HG03039 (cell line): ENCODE results near the gene TAB2.
"Not testable (repeated sequence)": the region's sequence is repeated elsewhere in the genome, so short reads cannot be mapped to it uniquely, and the experiment has no call there.

ENCODE experiments used
- ATAC-seq: cut with Tn5 transposase; IDR thresholded peaks from one replicate; pipeline ENCODE4 v1.9.1; 2021; ENCODE audit warnings: mild to moderate bottlenecking, moderate library complexity; ENCODE audit not compliant: unreplicated experiment

TAB2 gene

DNA sequence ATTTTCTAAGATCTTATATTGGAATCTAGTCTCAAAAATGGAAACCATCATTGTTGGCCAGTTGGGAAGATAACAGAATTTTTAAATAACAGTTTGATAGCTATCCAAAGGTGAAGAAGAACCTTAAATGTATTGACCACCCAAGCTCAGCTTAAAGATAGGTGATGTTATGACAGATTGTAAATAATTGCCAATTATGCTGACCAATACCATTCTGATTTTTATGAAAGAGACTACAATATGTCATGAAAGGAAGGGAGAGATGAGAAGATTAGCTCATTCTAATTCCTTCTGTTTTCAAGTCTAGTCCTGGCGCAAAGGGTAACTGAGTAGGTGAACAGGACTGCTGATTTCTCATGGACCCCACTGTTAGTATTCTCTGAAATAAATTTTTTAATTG, 5.7 kb upstream of the TAB2 start:
- ATAC-seq: no peak

DNA sequence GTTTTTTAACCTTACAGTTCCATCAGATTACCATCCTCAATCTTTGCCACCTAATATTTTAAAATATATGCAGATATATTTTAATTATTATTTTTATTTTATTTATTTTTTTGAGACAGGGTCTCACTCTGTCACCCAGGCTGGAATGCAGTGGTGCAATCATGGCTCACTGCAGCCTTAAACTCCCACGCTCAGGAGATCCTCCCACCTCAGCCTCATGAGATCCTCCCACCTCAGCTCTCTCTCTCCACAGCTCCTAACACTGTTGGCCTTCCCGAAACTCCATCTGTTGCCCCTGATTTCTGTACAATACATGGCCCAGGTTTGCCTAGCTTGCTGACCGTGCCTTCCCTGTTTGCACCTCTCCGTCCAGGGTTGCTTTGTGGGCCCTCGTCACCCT, 4.4 kb upstream of the TAB2 start:
- ATAC-seq: no peak

DNA sequence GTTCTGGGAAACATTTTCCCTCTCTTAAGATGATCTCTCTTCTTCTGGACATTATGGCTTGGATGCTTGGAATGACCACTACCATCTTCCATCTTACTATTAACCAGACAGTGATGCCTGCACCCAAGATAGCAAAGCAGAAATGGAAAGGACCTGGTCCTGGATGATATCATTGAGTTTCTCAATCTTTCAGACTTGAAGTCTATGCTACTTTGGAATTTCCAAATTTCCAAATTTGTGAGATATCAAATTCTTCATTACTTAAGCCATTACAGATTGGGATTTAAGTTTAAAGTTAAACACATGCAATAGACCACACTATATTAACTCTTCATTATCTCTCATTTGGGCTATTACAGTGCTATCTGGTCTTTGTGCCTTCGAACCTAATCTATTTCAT, 3.7 kb upstream of the TAB2 start:
- ATAC-seq: no peak

DNA sequence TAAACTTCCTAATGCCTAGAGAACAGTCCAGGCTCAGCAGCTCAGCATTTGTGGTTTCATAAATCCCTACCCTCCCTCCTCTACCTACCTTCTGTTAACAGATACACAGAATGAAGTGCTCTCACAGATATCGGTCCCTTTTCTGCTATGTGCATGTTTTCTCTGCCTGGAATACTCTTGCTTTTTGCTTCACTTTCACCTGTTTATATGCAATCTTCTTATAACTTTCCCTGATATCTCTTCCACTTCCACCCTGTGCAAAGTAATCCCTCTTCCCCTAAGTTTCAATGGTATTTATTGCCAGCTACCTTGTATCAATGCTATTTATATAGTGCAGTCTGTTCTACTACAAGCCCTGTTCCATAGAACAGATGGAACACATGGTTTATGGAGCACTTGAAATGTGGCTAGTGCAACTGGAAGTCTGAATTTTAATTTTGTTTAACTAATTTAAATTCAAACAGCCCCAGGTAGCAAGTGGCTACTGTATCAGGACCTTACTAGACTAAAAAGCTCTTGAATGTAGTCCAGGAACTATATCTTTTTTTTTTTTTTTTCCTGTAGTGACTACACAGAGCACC, 3.1 kb upstream of the TAB2 start:
- ATAC-seq: no peak

DNA sequence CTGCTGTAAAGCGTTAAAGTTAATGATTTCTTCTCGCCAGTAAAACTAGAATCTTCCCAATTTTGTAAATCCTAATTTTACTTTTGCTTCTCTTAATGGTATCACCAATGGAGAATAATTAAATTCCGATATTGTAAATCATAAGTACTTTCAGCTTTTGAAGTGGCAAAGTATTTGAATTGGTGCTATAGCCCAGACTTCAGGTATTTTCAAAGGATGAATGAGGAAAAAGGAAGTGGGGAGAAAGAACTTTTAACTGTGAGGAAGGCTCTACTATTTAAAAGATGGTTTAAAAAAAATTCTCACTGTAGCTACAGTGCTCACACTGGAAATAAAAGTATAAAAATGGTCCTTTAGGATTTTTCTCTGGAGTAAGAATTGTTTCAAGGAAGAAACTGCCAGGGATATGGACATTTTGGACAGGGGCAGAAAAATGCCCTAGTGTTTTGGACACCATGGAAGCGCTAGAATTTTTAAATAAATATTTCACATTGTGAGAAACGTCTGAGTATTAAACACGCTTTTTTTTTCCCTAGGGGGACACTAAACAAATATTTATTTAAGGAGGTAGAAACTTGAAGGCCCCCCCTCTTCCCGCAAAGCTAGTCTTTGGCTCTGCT, 1.3 kb upstream of the TAB2 start:
- no peak for ATAC-seq

DNA sequence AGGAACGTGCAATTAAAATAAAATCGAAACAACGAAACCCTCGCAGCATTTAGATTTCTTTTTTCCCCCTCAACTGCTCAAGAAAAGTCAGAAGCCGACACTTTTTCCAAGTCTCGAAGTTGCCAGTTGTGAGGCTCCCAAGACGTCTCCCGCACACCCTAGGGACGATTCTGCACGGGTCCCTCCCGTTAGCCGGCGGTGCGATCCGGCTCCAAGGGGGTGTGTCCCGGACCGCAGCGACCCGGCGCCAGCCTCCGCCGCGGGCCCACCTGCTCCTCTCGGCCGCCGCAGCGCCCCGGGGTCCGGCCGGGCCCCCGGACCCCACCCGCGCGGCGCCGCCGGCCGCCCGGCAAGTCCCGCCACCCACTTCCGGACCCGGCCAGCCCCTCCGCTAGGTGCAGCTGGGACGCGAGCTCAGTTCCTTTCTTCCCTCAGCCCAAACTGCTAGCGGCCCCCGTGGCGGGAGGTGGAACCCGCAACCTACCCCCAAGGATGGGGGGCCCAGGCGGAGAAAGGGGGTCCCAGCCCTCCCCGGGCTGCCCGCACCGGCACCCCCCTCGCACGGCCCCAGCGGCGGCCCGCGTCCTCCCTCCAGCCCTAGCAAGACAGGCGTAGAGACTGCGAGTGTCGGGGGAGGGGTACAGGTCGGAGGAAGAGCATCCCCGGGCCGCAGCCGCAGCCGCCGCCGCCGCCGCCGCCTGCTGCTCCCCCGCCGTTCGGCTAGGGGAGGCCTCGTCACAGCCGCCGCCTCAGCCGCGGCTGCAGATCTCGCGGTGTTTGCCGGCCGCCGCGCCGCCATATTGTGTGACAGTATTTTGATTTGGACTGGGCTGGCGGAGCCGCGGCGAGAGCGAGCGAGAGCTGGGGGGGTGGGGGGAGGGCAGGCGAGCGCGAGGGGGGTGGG, 520 bp upstream of the TAB2 start:
- ATAC-seq: peak; percentile 66

DNA sequence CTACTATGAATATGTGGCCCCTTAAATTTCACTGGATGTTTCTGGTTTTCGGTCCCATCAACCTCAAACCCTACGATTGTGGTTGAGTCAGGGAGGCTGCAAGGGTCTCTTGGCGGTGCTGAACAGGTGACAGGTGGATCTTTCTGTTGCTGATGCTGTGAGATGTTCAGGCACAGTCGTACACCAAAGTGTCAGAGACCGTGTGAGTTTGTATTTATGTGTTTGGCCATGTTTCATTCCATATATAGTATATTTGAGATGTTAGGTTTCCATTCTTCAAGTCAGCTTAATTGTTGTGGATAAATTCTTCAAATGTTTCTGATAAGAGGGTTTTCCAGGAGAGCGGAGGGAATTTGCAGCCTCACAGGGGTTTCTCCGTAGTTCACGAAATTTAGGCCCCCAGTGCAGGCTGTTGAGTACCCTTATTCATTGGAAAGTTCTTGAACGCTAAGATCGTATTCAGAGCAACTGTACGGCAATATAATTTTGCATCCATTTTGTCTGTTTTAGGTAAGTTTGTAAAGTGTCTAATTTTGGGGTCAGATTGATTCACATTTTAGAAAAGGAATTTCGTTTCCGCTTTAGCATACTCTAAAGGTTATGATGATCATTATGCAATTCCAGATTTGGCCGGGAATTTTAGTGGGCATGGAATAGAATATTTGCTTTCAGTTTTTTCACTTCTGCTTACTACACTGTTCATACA, 1.2 kb downstream of the TAB2 start:
- peak; percentile 4 for ATAC-seq

DNA sequence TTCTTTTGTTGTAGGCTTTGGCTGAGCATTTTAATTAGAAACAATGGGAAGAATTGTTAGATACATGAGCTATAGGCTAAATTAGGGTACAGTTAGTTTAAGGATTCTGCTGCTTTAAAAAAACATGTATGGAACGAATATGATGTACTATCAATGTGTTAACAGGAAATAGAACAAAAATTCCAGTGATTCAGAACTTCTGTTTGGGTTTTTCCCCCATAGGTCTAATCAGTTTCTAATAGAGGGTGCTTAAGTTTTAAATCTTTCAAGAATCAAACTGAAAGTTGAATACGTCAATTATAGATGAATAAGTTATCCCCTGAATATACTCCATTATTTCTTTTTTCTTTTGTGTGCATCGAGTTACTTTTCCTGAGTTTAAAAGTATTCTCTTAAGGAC, 1.9 kb downstream of the TAB2 start:
- ATAC-seq: no peak

DNA sequence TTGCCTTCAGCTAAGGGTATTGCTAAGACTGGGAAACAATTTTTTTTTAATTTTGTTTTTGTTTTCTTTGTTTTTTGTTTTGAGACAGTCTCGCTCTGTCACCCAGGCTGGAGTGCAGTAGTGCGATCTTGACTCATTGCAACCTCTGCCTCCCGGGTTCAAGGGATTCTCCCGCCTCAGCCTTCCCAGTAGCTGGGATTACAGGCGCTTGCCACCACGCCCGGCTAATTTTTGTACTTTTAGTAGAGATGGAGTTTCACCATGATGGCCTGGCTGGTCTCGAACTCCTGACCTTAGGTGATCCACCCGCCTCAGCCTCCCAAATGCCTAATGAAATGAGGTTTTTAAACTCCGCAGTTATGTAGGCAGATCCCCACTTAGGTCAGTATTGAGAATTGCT, 2.5 kb downstream of the TAB2 start:
- not testable (repeated sequence) for ATAC-seq

DNA sequence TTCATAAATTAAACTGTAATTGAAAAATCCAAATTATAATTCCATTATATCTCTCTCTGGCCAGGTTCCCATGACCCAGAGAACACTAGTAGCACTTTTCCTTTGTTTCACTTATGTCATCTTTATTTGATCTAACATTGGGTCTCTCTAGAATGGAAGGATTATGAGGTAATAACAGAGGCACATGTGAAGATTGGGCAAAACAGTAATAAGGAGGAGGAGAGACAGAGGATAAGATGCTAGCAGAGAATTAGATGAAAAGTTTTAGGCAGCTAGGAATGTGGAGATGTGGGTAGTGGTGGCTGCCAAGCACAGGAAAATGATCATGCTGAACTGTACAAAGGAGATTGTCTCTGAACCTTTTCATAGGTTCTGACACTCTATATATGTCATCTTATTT, 3.3 kb downstream of the TAB2 start:
- no peak for ATAC-seq

DNA sequence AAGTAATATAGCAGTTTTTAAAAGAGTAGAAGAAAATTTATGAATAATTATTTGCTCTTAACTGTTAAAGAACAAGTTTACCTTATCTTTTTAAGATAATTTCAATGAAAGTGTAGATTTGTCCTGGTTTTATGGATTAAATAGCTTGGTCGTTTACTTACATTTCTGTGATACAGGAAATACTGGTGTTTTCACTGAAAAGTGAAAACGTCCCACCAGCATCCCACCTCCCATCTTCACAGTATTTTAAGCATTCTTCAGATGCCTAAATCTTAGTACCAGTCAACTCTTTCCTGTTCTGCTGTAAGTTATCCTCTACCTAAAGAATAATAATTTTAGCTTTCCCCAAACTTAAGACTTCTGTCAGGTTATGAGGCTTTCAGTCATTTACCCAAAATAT, 5.8 kb downstream of the TAB2 start:
- no peak for ATAC-seq

DNA sequence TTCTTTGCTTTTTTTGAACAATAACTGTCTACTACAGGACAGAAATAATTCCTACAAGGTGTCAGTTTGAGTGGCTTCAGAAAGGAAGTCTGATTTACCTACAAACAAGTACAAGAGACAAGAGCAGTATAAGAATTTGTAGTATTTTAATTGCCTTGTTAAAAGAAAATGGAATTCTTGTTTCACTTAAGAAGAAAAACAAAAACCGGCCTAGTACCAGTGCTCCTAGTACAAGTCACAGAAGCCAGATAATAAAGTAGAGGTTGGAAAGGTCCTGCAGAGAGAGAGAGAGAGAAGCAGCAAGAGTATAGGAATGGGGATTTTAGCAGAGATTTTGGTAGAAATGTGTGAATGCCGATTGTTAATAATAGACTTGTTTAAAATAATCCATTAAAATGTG, 6.4 kb downstream of the TAB2 start:
- no peak for ATAC-seq

DNA sequence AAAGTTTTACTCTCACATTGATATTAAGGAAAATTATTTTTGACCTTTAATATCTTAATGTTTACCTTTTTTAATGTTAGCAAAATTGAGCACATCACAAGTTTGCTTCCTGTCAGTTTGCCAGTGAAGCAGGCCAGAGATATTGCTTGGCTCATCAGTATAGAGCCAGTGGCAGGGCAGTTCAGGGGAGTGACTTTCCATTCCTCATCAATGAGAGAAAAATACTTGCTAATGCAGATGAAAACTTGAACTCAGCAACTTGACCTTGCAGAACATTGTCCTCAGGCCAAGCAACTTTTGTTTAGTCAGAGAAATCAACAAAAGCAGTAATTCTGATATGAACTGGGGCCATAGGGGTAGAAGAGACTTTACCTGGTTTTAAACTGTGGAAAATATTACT, 6.9 kb downstream of the TAB2 start:
- ATAC-seq: no peak

DNA sequence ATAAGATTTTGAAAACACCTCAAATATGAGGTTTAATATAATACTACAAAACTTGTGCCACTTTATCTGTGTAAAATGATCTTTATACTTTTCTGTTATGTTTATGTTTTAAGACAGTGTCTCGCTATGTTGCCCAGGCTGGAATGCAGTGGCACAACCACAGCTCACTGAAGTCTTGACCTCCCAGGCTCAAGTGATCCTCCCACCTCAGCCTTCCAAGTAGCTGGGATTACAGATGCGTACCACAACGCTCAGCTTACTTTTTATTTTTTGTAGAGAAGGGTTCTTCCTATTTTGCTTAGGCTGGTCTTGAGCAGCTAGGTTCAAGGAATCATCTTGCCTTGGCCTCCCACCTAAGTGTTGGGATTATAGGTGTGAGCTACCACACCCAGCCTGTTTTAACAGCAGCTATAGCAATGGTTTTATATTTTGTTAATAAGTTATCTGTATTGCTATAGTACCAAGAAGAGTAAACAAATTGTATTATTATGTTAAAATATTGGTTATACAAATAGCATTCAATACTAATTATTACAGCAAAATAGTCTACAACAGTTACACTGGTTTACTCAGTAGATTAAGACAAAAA, 8.2 kb downstream of the TAB2 start:
- ATAC-seq: no peak

DNA sequence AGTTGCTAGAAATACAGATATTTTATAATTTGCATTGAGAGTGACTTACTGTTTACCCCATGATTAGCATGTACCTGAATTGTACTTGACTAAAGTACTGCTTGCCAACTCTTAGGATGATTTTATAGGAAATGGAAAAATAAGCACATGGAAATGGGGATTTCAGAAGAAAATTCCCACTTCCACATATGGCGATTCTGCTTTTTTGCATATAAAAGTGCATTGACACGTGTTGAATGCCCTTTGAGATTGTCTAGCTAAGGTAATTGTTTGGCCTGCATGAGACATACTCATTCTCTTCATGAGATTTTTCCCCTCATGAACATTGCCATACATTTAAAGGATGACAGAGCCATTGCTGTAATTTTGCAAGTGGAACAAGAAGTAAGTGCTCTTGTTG, 10.1 kb downstream of the TAB2 start:
- no peak for ATAC-seq

DNA sequence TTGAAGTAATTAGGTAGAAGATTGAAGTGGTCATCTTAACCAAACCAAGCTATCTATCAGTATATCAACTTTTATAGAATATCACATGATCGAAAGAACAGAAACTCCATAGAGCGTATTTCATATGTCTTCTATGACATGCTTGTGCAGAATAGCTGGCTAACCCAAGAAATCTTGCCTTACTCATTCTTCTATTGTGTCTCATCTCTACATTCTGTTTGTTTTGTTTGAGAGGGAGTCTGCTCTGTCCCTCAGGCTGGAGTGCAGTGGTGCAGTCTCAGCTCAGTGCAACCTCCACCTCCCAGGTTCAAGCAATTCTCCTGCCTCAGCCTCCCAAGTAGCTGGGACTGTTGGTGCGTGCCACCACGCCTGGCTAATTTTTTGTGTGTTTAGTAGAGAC, 10.6 kb downstream of the TAB2 start:
- ATAC-seq: no peak

DNA sequence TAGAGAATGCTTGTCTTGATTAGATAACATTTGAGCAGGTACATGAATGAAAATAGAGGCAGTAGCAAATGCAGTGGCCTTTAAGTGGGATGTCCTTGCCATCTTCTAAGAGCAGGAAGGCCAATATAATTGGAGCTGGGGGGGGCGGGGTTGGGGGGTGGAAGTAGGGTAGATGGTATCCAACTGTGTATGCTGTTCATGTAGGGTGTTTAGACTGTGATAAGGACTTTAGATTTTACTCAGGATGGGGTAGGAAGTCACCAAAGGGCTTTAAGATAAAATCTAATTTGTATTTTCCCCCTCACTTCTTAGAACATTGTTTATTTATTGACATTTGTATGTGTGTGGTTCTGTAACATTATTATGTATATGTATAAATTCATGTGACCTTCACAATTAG, 12.0 kb downstream of the TAB2 start:
- no peak for ATAC-seq

DNA sequence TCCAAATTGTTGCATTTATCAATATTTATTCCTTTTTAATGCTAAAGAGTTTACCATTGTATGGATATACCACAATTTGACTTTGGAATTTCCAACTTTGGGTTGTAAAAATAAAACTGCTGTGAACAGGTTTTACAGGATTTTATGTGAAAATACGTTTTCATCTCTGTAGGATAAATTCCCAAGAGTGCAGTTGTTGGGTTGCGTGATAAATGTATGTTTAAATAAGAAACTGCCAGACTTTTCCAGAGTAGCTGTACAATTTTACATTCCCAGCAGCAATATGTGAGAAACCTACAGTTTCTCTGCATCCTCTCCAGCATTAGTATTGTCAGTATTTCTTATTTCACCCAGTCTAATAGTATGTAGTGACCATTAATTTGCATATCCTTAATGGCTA, 12.6 kb downstream of the TAB2 start:
- ATAC-seq: no peak

DNA sequence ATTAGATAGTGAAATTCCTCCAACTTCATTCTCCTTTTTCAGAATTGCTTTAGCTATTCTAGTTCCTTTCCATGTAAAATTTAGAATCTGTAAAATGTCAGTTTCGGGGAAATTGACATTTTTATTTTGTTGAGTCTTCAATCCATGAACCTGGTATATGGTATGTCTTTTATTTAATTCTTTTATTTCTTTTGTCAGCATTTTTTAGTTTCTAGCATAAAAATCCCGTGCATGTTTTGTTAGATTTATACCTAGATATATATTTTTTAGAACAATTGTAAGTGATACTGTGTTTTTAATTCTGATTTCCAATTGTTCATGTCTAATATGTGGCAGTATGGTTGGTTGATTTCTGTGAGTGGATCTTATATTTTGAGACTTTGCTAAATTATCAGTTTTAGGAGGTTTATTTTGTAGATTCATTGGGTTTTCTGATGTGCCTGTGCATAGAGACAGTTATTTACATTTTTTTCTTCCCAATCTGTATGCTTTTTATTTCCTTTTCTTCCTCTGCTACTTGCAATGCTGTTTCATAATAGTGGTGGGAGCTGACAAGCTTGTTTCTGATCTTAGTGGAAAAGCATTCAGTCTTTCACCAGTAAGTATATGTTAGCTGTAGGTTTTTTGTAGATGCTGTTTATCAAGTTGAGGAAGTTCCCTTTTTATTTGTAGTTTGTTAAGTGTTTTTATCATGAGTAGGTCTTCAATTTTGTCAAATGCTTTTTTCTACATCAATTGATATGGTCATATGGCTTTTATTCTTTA, 13.7 kb downstream of the TAB2 start:
- no peak for ATAC-seq

DNA sequence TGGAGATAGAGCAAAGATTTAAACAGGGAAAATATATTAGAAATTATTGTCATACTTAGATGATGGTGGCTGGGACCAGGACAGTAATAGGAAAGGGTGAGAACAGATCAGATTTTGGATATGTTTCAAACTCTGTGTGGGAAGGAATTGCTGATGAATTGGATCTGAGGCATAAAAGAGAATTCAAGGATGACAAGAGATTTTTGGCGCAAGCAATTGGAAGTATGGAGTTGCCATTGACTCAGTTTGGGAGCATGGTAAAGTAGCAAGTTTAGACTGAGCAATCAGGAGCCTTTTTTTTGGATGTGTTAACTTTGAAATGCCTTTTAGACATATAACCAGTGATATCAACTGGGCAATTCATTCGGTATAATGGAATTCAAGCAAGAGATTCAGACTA, 14.4 kb downstream of the TAB2 start:
- ATAC-seq: no peak
